CD4-positive, alpha-beta T cell (primary cell): ENCODE data around the gene GPC5. TPM values are rescaled to one million over a fixed set of nuclear protein-coding genes. Genes with fewer than 3 reads are reported as not detected.

ENCODE experiments used
- ATAC-seq: fragments of 200-7000 bp; cut with Tn5 transposase; one replicate; pipeline ENCODE4 v1.10.0; 2022; ENCODE audit warnings: mild to moderate bottlenecking; ENCODE audit not compliant: poor library complexity
- CTCF ChIA-PET: fragments of 350-600 bp; sonication (Branson Sonifier 250); formaldehyde crosslinking; loops from one replicate; lab custom pipeline; 2021; ENCODE audit warnings: antibody characterized with exemption, inconsistent platforms; lab: Charles Lee
- POLR2A ChIA-PET: fragments of 350-600 bp; sonication (Branson Sonifier 250); formaldehyde crosslinking; loops from one replicate; lab custom pipeline; 2021; ENCODE audit warnings: antibody characterized with exemption, inconsistent platforms; lab: Charles Lee
- DNase-seq, 14 experiments: peaks; one replicate each; pipeline ENCODE4 v3.0.0-alpha.2; 2013 to 2020; ENCODE audit warnings: mixed read lengths in 2 of 14
- H3K27ac ChIP-seq, 2 donors: one replicate each; pipeline versions ENCODE4 v1.5.1 to v1.7.0; 2013; ENCODE audit warnings: low read length in 2 of 2, low read depth in 1 of 2, mild to moderate bottlenecking in 1 of 2
- H3K27me3 ChIP-seq, 2 experiments: 1 replicate in 1 of 2; 2 replicates in 1 of 2; pipeline versions ENCODE4 v1.6.1 to v1.7.0; 2013; ENCODE audit warnings: low read length in 2 of 2, control low read depth in 1 of 2, mild to moderate bottlenecking in 1 of 2, moderate library complexity in 1 of 2; ENCODE audit not compliant: insufficient read depth in 2 of 2, control insufficient read depth in 1 of 2
- H3K36me3 ChIP-seq: one replicate; pipeline ENCODE4 v1.6.1; 2013; ENCODE audit warnings: low read length, control low read depth; ENCODE audit not compliant: insufficient read depth
- H3K4me1 ChIP-seq: one replicate; pipeline ENCODE4 v1.6.1; 2013; ENCODE audit warnings: low read length, control low read depth; ENCODE audit not compliant: insufficient read depth
- H3K4me3 ChIP-seq: one replicate; pipeline ENCODE4 v1.5.1; 2013; ENCODE audit warnings: mild to moderate bottlenecking, low read length, moderate library complexity
- H3K9me3 ChIP-seq, 2 experiments: 1 replicate in 1 of 2; 2 replicates in 1 of 2; pipeline versions ENCODE4 v1.6.1 to v1.7.0; 2013; ENCODE audit warnings: low read length in 2 of 2, mild to moderate bottlenecking in 2 of 2, control low read depth in 1 of 2, moderate library complexity in 1 of 2; ENCODE audit not compliant: control insufficient read depth in 1 of 2, insufficient read depth in 1 of 2
- H3K27ac Mint-ChIP-seq: one replicate; pipeline ENCODE4 v1.8.0; 2020; ENCODE audit warnings: mixed read lengths
- H3K27me3 Mint-ChIP-seq: one replicate; pipeline ENCODE4 v1.8.0; 2021; ENCODE audit warnings: mixed read lengths
- H3K36me3 Mint-ChIP-seq: one replicate; pipeline ENCODE4 v1.8.0; 2021; ENCODE audit warnings: low read depth, mixed read lengths
- H3K4me1 Mint-ChIP-seq: one replicate; pipeline ENCODE4 v1.8.0; 2021; ENCODE audit warnings: low read depth, mixed read lengths
- H3K4me3 Mint-ChIP-seq: one replicate; pipeline ENCODE4 v1.8.0; 2020; ENCODE audit warnings: mild to moderate bottlenecking, mixed read lengths
- H3K9me3 Mint-ChIP-seq: one replicate; pipeline ENCODE4 v1.8.0; 2020; ENCODE audit warnings: mixed read lengths
- CTCF ChIP-seq: fragments of 200-600 bp; IDR thresholded peaks from one replicate; pipeline ENCODE4 v1.8.0; 2022; ENCODE audit warnings: antibody characterized with exemption, mild to moderate bottlenecking
- intact Hi-C, 2 experiments: fragments of 100-400 bp; cut with DNase I in 1 of 2; cut with micrococcal nuclease in 1 of 2; formaldehyde crosslinking; loops; one replicate each; pipeline versions ENCODE4 v1.15.1 to v1.9.0; 2023 to 2025; cut with DNase I, micrococcal nuclease
- total RNA-seq, 174 experiments: library from RNA in 2 of 174; stranded (reverse) in 2 of 174; gene quantifications; one replicate each; pipeline ENCODE4 v1.2.3 and lab custom pipeline; 2021 to 2026

Gene GPC5
- total RNA-seq, 2 experiments from 2014 or later = not detected

- Mint-ChIP-seq H3K36me3 (no peaks in the 10 kb centered on the region), H3K4me3 (no peak overlapping the region), H3K4me1 (no peaks in the 10 kb centered on the region), H3K9me3 (no peaks in the 10 kb centered on the region), H3K27ac (no peak overlapping the region), H3K27me3 (no peaks in the 10 kb centered on the region)
- Histone ChIP-seq H3K36me3 (no peaks in the 10 kb centered on the region), H3K4me3 (no peak overlapping the region), H3K9me3 (no peaks in the 10 kb centered on the region), H3K27me3 (no peaks in the 10 kb centered on the region), H3K27ac (no peak overlapping the region), H3K4me1 (no peaks in the 10 kb centered on the region)
- ATAC-seq = no peak
- intact Hi-C loops = no loop called here
- TF ChIP-seq CTCF = no peak
- POLR2A ChIA-PET = no interaction called here
- no peak for DNase-seq
- CTCF ChIA-PET = no interaction called here
Observed at GRCh38 chr13:91627952-91628739, 229.7 kb downstream of the GPC5 start.

- Mint-ChIP-seq H3K4me1 (no peaks in the 10 kb centered on the region), H3K27ac (no peak overlapping the region), H3K36me3 (no peaks in the 10 kb centered on the region), H3K27me3 (no peaks in the 10 kb centered on the region), H3K4me3 (no peak overlapping the region), H3K9me3 (no peaks in the 10 kb centered on the region)
- ATAC-seq (no peak), DNase-seq (no peak)
- intact Hi-C loops = no loop called here
- Histone ChIP-seq H3K9me3 (no peaks in the 10 kb centered on the region), H3K4me3 (no peak overlapping the region), H3K36me3 (no peaks in the 10 kb centered on the region), H3K4me1 (no peaks in the 10 kb centered on the region), H3K27ac (no peak overlapping the region), H3K27me3 (no peaks in the 10 kb centered on the region)
- POLR2A ChIA-PET = no interaction called here
- no peak for TF ChIP-seq CTCF
- CTCF ChIA-PET = no interaction called here
Observed at GRCh38 chr13:91630946-91631345, 232.5 kb downstream of the GPC5 start.

- Mint-ChIP-seq H3K36me3 (no peaks in the 10 kb centered on the region), H3K4me1 (no peaks in the 10 kb centered on the region), H3K4me3 (no peak overlapping the region), H3K27ac (no peak overlapping the region), H3K9me3 (no peaks in the 10 kb centered on the region), H3K27me3 (no peaks in the 10 kb centered on the region)
- ChIA-PET POLR2A (no interaction called here), CTCF (no interaction called here)
- DNase-seq = no peak
- no peaks in the 10 kb centered on the region for H3K9me3 ChIP-seq
- intact Hi-C loops = no loop called here
- no peak for ATAC-seq
- H3K4me1 ChIP-seq = no peaks in the 10 kb centered on the region
- no peaks in the 10 kb centered on the region for H3K27me3 ChIP-seq
- TF ChIP-seq CTCF = no peak
- H3K4me3 ChIP-seq = no peak overlapping the region
- H3K27ac ChIP-seq = no peak overlapping the region
- no peaks in the 10 kb centered on the region for H3K36me3 ChIP-seq
Observed at GRCh38 chr13:91632086-91632485, 233.7 kb downstream of the GPC5 start.
